H9 (cell line): ENCODE data around the gene PARVB. TPM values are rescaled to one million over a fixed set of nuclear protein-coding genes. Genes with fewer than 3 reads are reported as not detected.

Experiments used
- DNase-seq: peaks from one replicate; pipeline ENCODE4 v3.0.0-alpha.2; 2017
- H2AFZ ChIP-seq: one replicate; pipeline ENCODE4 v1.6.1; 2013; ENCODE audit warnings: mild to moderate bottlenecking, low read length, control low read depth, moderate library complexity
- H2AK5ac ChIP-seq: 2 replicates; pipeline ENCODE4 v1.6.1; 2013; ENCODE audit warnings: low read length, control low read depth, mixed read lengths; ENCODE audit not compliant: insufficient read length
- H2BK120ac ChIP-seq: one replicate; pipeline ENCODE4 v1.6.1; 2013; ENCODE audit warnings: low read depth, mild to moderate bottlenecking, low read length, control low read depth, inconsistent platforms; ENCODE audit not compliant: poor library complexity, severe bottlenecking
- H2BK12ac ChIP-seq: 2 replicates; pipeline ENCODE4 v1.6.1; 2013; ENCODE audit warnings: low read length, control low read depth, mixed read lengths, low read depth; ENCODE audit not compliant: insufficient read length
- H2BK15ac ChIP-seq: 2 replicates; pipeline ENCODE4 v1.6.1; 2013; ENCODE audit warnings: low read depth, low read length, control low read depth
- H2BK20ac ChIP-seq: one replicate; pipeline ENCODE4 v1.6.1; 2013; ENCODE audit warnings: low read depth, mild to moderate bottlenecking, low read length, control low read depth, inconsistent platforms; ENCODE audit not compliant: poor library complexity, severe bottlenecking
- H2BK5ac ChIP-seq: 2 replicates; pipeline ENCODE4 v1.6.1; 2013; ENCODE audit warnings: low read length, control low read depth, mixed read lengths; ENCODE audit not compliant: insufficient read length
- H3K14ac ChIP-seq: 2 replicates; pipeline ENCODE4 v1.6.1; 2013; ENCODE audit warnings: low read length, control low read depth; ENCODE audit not compliant: insufficient read depth
- H3K18ac ChIP-seq: 2 replicates; pipeline ENCODE4 v1.6.1; 2013; ENCODE audit warnings: low read depth, mild to moderate bottlenecking, mixed read lengths, low read length, control low read depth; ENCODE audit not compliant: insufficient read length
- H3K23ac ChIP-seq: 2 replicates; pipeline ENCODE4 v1.6.1; 2013; ENCODE audit warnings: low read length, control low read depth, mixed read lengths, low read depth; ENCODE audit not compliant: insufficient read length
- H3K23me2 ChIP-seq: 2 replicates; pipeline ENCODE4 v1.6.1; 2013; ENCODE audit warnings: low read depth, mild to moderate bottlenecking, mixed read lengths, low read length, control low read depth; ENCODE audit not compliant: insufficient read length, poor library complexity, severe bottlenecking
- H3K27ac ChIP-seq: 2 replicates; pipeline ENCODE4 v1.5.1; 2013; ENCODE audit warnings: low read length, control low read depth, mixed read lengths, low read depth; ENCODE audit not compliant: insufficient read length
- H3K27me3 ChIP-seq: 2 replicates; pipeline ENCODE4 v1.6.1; 2013; ENCODE audit warnings: low read length, control low read depth, inconsistent platforms; ENCODE audit not compliant: insufficient read depth
- H3K4ac ChIP-seq: 2 replicates; pipeline ENCODE4 v1.6.1; 2013; ENCODE audit warnings: low read depth, mild to moderate bottlenecking, control low read depth, inconsistent platforms, low read length, moderate library complexity
- H3K4me1 ChIP-seq: 2 replicates; pipeline ENCODE4 v1.6.1; 2013; ENCODE audit warnings: low read length, control low read depth, inconsistent platforms; ENCODE audit not compliant: insufficient read depth
- H3K4me2 ChIP-seq: 2 replicates; pipeline ENCODE4 v1.6.1; 2013; ENCODE audit warnings: low read length, control low read depth, mixed read lengths; ENCODE audit not compliant: insufficient read length, insufficient read depth
- H3K56ac ChIP-seq: 2 replicates; pipeline ENCODE4 v1.6.1; 2013; ENCODE audit warnings: low read depth, mild to moderate bottlenecking, mixed read lengths, low read length, control low read depth; ENCODE audit not compliant: insufficient read length
- H3K79me1 ChIP-seq: 2 replicates; pipeline ENCODE4 v1.6.1; 2013; ENCODE audit warnings: low read depth, mild to moderate bottlenecking, moderate library complexity, low read length, control low read depth, inconsistent platforms; ENCODE audit not compliant: insufficient read depth, poor library complexity, severe bottlenecking
- H3K79me2 ChIP-seq: 2 replicates; pipeline ENCODE4 v1.6.1; 2013; ENCODE audit warnings: low read length, control low read depth, inconsistent platforms; ENCODE audit not compliant: insufficient read depth
- H3K9ac ChIP-seq: 2 replicates; pipeline ENCODE4 v1.6.1; 2013; ENCODE audit warnings: low read length, control low read depth, mixed read lengths; ENCODE audit not compliant: insufficient read length; ENCODE audit errors: extremely low read depth
- H3K9me3 ChIP-seq: one replicate; pipeline ENCODE4 v1.6.1; 2013; ENCODE audit warnings: low read depth, low read length, inconsistent platforms; ENCODE audit not compliant: control insufficient read depth
- H3T11ph ChIP-seq: one replicate; pipeline ENCODE4 v1.6.1; 2013; ENCODE audit warnings: mild to moderate bottlenecking, low read length, control low read depth, inconsistent platforms
- H4K20me1 ChIP-seq: one replicate; pipeline ENCODE4 v1.6.1; 2013; ENCODE audit not compliant: control insufficient read depth, insufficient read length, insufficient read depth
- H4K5ac ChIP-seq: 2 replicates; pipeline ENCODE4 v1.6.1; 2013; ENCODE audit warnings: low read depth, mild to moderate bottlenecking, mixed read lengths, low read length, control low read depth; ENCODE audit not compliant: insufficient read length
- H4K8ac ChIP-seq: replicated peaks from 2 replicates; pipeline ENCODE4 v1.6.1; 2013; ENCODE audit warnings: low read length, control low read depth, mixed read lengths, low read depth; ENCODE audit not compliant: insufficient read length
- H4K91ac ChIP-seq: 2 replicates; pipeline ENCODE4 v1.6.1; 2013; ENCODE audit warnings: low read depth, mild to moderate bottlenecking, moderate library complexity, mixed read lengths, low read length, control low read depth; ENCODE audit not compliant: insufficient read length
- H3K27ac Mint-ChIP-seq, 3 experiments: 2 replicates in 2 of 3; 3 replicates in 1 of 3; pipeline ENCODE4 v1.8.0; 2020 to 2021; ENCODE audit warnings: mixed read lengths in 3 of 3, mild to moderate bottlenecking in 1 of 3, moderate library complexity in 1 of 3
- H3K27me3 Mint-ChIP-seq: 2 replicates; pipeline ENCODE4 v1.8.0; 2021; ENCODE audit warnings: low read depth, mild to moderate bottlenecking, moderate library complexity, mixed read lengths
- H3K36me3 Mint-ChIP-seq, 3 experiments: 2 replicates in 2 of 3; 3 replicates in 1 of 3; pipeline ENCODE4 v1.8.0; 2020 to 2021; ENCODE audit warnings: low read depth in 3 of 3, mixed read lengths in 3 of 3; ENCODE audit not compliant: insufficient read depth in 1 of 3
- H3K4me1 Mint-ChIP-seq, 2 experiments: 2 replicates each; pipeline ENCODE4 v1.8.0; 2020; ENCODE audit warnings: mixed read lengths in 2 of 2
- H3K4me3 Mint-ChIP-seq, 2 experiments: 2 replicates in 1 of 2; 3 replicates in 1 of 2; pipeline ENCODE4 v1.8.0; 2020 to 2021; ENCODE audit warnings: mild to moderate bottlenecking in 2 of 2, mixed read lengths in 2 of 2, moderate library complexity in 1 of 2
- H3K9me3 Mint-ChIP-seq, 2 experiments: 2 replicates in 1 of 2; 3 replicates in 1 of 2; pipeline ENCODE4 v1.8.0; 2020; ENCODE audit warnings: mild to moderate bottlenecking in 2 of 2, mixed read lengths in 2 of 2, moderate library complexity in 1 of 2
- CTCF ChIP-seq: fragments of 200-600 bp; sonication (generic); conservative IDR thresholded peaks from 3 replicates; pipeline ENCODE4 v1.8.0; 2021; ENCODE audit warnings: antibody characterized with exemption, mild to moderate bottlenecking
- WGBS: extraction: QIAGEN DNeasy Blood & Tissue Kit; methylation state at CpG from one replicate; pipeline ENCODE4 v1.1.7; 2013; ENCODE audit warnings: missing lambda C conversion rate, low lambda C conversion rate, mixed read lengths; ENCODE audit not compliant: insufficient read length; ENCODE audit errors: extremely low coverage; 5-methylcytosine and 5-hydroxymethylcytosine counted together
- total RNA-seq: library from RNA; stranded (reverse); gene quantifications from 2 replicates; pipeline ENCODE4 v1.2.1, GENCODE V29; 2021

Gene PARVB
- total RNA-seq, 1 experiment from 2014 or later, result 15.6 TPM

DNA sequence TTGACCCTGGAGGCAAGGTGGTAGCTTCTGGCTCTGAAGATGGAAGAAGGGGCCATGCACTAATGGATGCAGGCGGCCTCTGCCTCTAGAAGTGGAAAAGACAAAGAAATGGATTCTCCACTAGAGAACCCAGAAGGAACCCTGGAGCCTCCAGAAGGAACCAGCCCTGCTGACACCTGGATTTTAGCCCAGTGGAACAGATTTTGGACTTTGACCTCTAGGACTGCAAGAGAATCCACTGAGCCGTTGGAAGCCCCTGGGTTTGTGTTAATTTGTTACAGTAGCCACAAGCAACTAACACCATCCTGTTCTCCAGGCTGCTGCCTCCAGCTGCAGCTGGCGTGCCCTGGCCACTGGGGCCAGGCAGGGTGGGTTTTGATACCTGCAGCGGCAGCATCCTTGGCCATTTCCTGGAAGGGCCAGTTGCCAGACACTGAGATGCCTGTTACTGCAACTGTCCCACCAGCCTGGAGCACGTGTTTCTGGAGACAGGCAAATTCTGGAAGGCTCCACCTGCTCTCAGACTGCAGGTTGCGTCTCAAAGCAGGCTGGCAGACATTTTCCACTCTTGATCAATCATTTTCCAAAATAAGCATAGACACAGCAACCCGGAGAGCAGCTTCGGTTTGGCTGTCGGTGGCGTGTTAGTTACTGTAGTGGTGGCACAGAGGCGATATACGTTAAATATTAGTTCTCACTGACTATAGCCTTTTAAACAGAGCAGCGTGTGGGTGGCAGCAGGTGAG is 79.8 kb downstream of the PARVB start:
- no peaks in the 10 kb centered on the region for H3K27me3 ChIP-seq
- H2BK12ac ChIP-seq, result no peak overlapping the region
- Mint-ChIP-seq H3K4me1 (peaks cover 32 to 35% of the 10 kb centered on the region in 2 experiments), H3K4me3 (no peak overlapping the region), H3K9me3 (peaks cover 10 to 16% of the 10 kb centered on the region in 2 experiments), H3K36me3 (peaks cover 14 to 36% (median 15%) of the 10 kb centered on the region in 3 experiments), H3K27ac (no peak overlapping the region), H3K27me3 (no peaks in the 10 kb centered on the region)
- H3K27ac ChIP-seq, result no peak overlapping the region
- no peak for TF ChIP-seq CTCF
- no peak overlapping the region for H2AK5ac ChIP-seq
- H3K79me2 ChIP-seq, result no peaks in the 10 kb centered on the region
- no peak overlapping the region for H3T11ph ChIP-seq
- peaks cover 7% of the 10 kb centered on the region; the same call in 1 of the 2 replicates for H3K4me1 ChIP-seq
- H4K5ac ChIP-seq, result no peak overlapping the region
- H3K9ac ChIP-seq, result no peak overlapping the region
- no peak overlapping the region for H3K4ac ChIP-seq
- no peak overlapping the region for H2BK15ac ChIP-seq
- H3K14ac ChIP-seq, result no peak overlapping the region; the same call in 1 of the 2 replicates
- no peaks in the 10 kb centered on the region for H3K23me2 ChIP-seq
- no peak for DNase-seq
- H3K9me3 ChIP-seq, result no peaks in the 10 kb centered on the region
- H2AFZ ChIP-seq, result no peak overlapping the region
- no CpG with 5 or more reads among the region's 13 CpGs for WGBS
- H2BK20ac ChIP-seq, result no peak overlapping the region
- H3K4me2 ChIP-seq, result no peak overlapping the region
- H3K79me1 ChIP-seq, result no peaks in the 10 kb centered on the region
- no peak overlapping the region for H4K8ac ChIP-seq
- H4K20me1 ChIP-seq, result no peaks in the 10 kb centered on the region
- no peak overlapping the region for H2BK120ac ChIP-seq
- no peak overlapping the region for H3K18ac ChIP-seq
- H4K91ac ChIP-seq, result no peak overlapping the region
- no peak overlapping the region for H3K56ac ChIP-seq
- no peak overlapping the region for H2BK5ac ChIP-seq
- H3K23ac ChIP-seq, result no peak overlapping the region
